ENCODE measurements around the gene FRS3. TPM values are rescaled to one million over a fixed set of nuclear protein-coding genes. Genes with fewer than 3 reads are reported as not detected.
A peak's percentile ranks its signal among the peaks of the same experiment; 100 is the strongest.

FRS3 gene
- total RNA-seq, 6 donors from 2014 or later = 4.1 to 26.2 (median 6.8) TPM

GRCh38 chr6:41744236-41744787 is 35.4 kb downstream of the FRS3 start:
- DNase-seq = no peak
- peaks cover 0 to 42% (median 9%) of the 10 kb centered on the region in 4 donors for H3K4me1 ChIP-seq
- TF ChIP-seq POLR2A (IDR thresholded peaks at IDR 0.05) (peak in 1 of 4 donors; percentile 8), CTCF (IDR thresholded peaks at IDR 0.05) (no peak), EP300 (IDR thresholded peaks at IDR 0.05) (no peak), POLR2AphosphoS5 (IDR thresholded peaks at IDR 0.05) (no peak)
- H3K27me3 ChIP-seq = no peaks in the 10 kb centered on the region
- 68 to 75% methylated on average over 4 to 6 of the region's 7 CpGs for WGBS, 2 donors
- H3K4me3 ChIP-seq = peak overlapping the region in 2 of 4 donors; percentile 30 to 41
- H3K9me3 ChIP-seq = no peaks in the 10 kb centered on the region
- no peak for ATAC-seq (ENCODE audit: low FRiP score in 2 of 2)
- peak overlapping the region in 2 of 4 donors; percentile 21 to 69 for H3K27ac ChIP-seq
- no peaks in the 10 kb centered on the region for H3K36me3 ChIP-seq

- DNase-seq (no peak), ATAC-seq (ENCODE audit: low FRiP score in 2 of 2) (no peak)
- Histone ChIP-seq H3K36me3 (no peaks in the 10 kb centered on the region), H3K27me3 (no peaks in the 10 kb centered on the region), H3K4me3 (peak overlapping the region in 2 of 4 donors; percentile 30 to 41), H3K27ac (peak overlapping the region in 2 of 4 donors; percentile 21 to 69), H3K4me1 (peaks cover 0 to 36% (median 7%) of the 10 kb centered on the region in 4 donors), H3K9me3 (no peaks in the 10 kb centered on the region)
- 73 to 88% methylated on average over 4 to 6 of the region's 6 CpGs for WGBS, 2 donors
- TF ChIP-seq POLR2AphosphoS5 (IDR thresholded peaks at IDR 0.05) = no peak
- no peak for TF ChIP-seq EP300 (IDR thresholded peaks at IDR 0.05)
- TF ChIP-seq CTCF (IDR thresholded peaks at IDR 0.05) = no peak
- TF ChIP-seq POLR2A (IDR thresholded peaks at IDR 0.05) = no peak
Measured at GRCh38 chr6:41743406-41744235, 36.1 kb downstream of the FRS3 start.

DNA sequence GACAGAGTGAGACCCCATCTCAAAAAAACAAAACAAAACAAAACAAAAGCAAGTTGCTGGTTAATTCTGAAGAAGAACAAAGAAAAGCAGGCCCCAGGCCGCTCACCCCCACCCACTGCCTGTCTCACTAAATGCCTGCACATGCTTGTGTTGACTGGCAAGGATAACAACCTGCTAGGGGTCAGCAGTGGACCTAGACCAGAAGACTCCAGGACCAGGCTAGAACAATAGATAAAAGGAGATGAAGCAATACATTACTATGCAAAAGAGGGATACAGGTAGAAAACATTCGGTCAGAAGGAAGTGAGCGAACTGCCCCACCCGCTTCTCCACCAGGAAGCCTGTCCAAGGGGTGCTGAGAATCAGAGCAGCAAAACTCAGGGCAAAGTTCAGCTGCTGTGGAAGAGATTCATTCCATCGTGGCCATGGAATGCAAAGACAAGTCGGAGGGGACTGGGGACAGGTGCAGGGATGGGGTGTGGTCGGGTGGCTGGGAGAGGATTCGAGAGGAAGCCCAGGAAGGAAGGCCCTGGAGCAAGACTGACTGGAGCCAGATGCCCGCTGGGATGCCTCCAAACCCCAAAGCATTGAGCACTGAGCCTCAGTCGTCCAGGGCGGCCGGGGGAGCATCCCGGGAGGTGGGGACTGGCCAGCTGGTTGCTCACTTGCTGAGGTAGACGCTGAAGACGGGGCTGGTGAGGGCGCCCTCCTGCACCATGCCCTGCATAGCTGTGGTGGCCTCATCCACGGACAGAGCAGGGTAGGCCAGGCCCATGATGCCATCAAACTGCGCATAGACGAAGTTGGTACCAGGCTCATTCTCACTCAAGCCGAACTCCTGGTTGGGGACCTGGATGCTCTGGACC is 37.8 kb downstream of the FRS3 start:
- ATAC-seq (ENCODE audit: low FRiP score in 2 of 2) (no peak), DNase-seq (peak in 1 of 2 donors; percentile 75)
- no peaks in the 10 kb centered on the region for H3K36me3 ChIP-seq
- H3K27ac ChIP-seq = peak overlapping the region in 1 of 4 donors; percentile 39
- no peak for TF ChIP-seq POLR2AphosphoS5 (IDR thresholded peaks at IDR 0.05)
- TF ChIP-seq POLR2A (IDR thresholded peaks at IDR 0.05) = no peak
- TF ChIP-seq EP300 (IDR thresholded peaks at IDR 0.05) = no peak
- no peak for TF ChIP-seq CTCF (IDR thresholded peaks at IDR 0.05)
- 80 to 83% methylated on average over 18 to 20 of the region's 20 CpGs for WGBS, 2 donors
- H3K4me3 ChIP-seq = no peak overlapping the region
- peaks cover 0 to 23% (median 7%) of the 10 kb centered on the region in 4 donors for H3K4me1 ChIP-seq
- H3K9me3 ChIP-seq = no peaks in the 10 kb centered on the region
- H3K27me3 ChIP-seq = no peaks in the 10 kb centered on the region

DNA sequence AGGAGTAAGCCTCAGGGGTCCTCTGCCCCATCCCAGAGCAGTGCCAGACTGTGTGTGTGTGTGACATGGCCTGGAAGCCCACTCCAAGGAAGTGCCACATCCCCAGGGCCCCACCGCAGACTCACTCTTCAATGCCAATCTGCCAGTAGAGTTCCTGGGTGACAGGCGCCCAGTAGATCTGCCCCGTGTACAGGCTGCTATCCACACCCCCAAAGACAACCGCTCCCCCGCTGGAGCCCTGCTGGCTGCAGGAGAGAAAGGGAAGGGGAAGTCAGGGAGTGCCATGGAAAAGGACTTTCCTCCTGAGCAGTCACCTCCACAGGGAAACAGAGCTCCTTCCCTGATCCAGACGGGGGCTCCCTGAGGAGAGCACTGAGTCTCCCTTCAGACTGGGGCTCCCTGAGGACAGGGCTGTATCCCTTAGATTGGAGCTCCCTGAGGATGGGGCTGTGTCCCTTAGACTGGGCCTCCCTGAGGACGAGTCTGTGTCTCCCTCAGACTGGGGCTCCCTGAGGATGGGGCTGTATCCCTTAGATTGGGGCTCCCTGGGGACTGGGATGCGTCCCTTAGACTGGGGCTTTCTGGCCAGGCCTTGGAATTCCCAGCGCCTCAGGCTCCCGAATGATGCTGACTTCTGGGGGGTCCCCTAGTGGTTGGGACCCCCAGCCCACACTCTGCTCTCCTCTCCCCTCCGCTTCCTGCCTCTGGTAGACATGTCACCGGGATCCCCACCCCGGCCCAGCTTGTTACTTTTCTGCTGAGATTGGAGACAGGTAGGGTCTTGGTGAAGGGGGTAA is 39.1 kb downstream of the FRS3 start:
- TF ChIP-seq POLR2AphosphoS5 (IDR thresholded peaks at IDR 0.05) (no peak), EP300 (IDR thresholded peaks at IDR 0.05) (no peak)
- peak overlapping the region in 1 of 4 donors; percentile 49 for H3K27ac ChIP-seq
- DNase-seq (no peak), ATAC-seq (ENCODE audit: low FRiP score in 2 of 2) (no peak)
- peaks cover 6 to 25% (median 14%) of the 10 kb centered on the region in 4 donors for H3K4me1 ChIP-seq
- no peaks in the 10 kb centered on the region for H3K36me3 ChIP-seq
- no peaks in the 10 kb centered on the region for H3K9me3 ChIP-seq
- 91 to 92% methylated on average over 9 to 12 of the region's 13 CpGs for WGBS, 2 donors
- H3K4me3 ChIP-seq = no peak overlapping the region
- H3K27me3 ChIP-seq = no peaks in the 10 kb centered on the region
